H1 (cell line): Measurements from ENCODE around the gene BCAS3.

Experiments
- EZH2 ChIP-seq: fragments of 200-600 bp; sonication (generic); IDR thresholded peaks from 2 replicates; pipeline ENCODE4 v1.7.1; 2012; ENCODE audit warnings: low read depth, mild to moderate bottlenecking, moderate library complexity, low read length, inconsistent platforms; ENCODE audit not compliant: severe bottlenecking
- GABPA ChIP-seq: IDR thresholded peaks from 2 replicates; pipeline ENCODE4 v1.6.1; 2011; ENCODE audit warnings: mild to moderate bottlenecking, low read length, moderate library complexity, borderline replicate concordance; ENCODE audit not compliant: insufficient read depth
- JUN ChIP-seq: IDR thresholded peaks from 2 replicates; pipeline ENCODE4 v1.6.1; 2011; ENCODE audit warnings: low read depth, mild to moderate bottlenecking, improper control_type of control experiment, low read length
- POLR2AphosphoS5 ChIP-seq: IDR thresholded peaks from 2 replicates; pipeline ENCODE4 v1.6.1; 2011; ENCODE audit warnings: low read depth, low read length
- SP1 ChIP-seq: IDR thresholded peaks from 2 replicates; pipeline ENCODE4 v1.6.1; 2011; ENCODE audit warnings: low read depth, low read length
- SRF ChIP-seq: IDR thresholded peaks from 2 replicates; pipeline ENCODE4 v1.6.1; 2011; ENCODE audit warnings: mild to moderate bottlenecking, low read depth, low read length, moderate library complexity
- TF ChIP-seq, protein P1 (sequence below), 3 experiments: IDR thresholded peaks; 1 replicate in 2 of 3; 2 replicates in 1 of 3; pipeline versions ENCODE4 v1.5.1 to v1.6.1; 2011; ENCODE audit warnings: low read length in 3 of 3, mild to moderate bottlenecking in 3 of 3, inconsistent platforms in 2 of 3, low read depth in 1 of 3, moderate library complexity in 1 of 3; ENCODE audit not compliant: insufficient read depth in 1 of 3; ENCODE audit errors: control extremely low read depth in 1 of 3

DNA sequence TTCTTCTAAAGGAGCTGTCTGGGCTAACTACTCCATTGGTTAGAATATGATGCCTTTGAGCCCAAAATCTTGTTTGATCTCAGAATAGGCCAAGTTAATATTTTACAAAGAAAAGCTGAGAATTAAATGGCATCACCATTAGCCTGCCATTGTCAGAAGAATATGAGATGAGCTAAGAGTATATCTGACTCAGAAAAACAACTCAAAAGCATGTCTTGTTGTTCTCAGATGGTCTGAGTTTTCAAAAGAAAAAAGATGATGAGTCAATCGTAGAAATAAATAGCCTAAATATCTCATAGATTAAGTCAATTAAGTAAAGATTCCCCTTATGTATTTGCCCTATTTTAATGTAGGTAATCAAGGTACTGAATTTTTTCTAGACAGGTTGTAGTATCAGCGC is 524.9 kb downstream of the BCAS3 start:
- TF ChIP-seq POLR2AphosphoS5 (no peak), SP1 (no peak), GABPA (no peak), SRF (no peak), JUN (no peak), EZH2 (no peak)
- TF ChIP-seq, protein P1, sequence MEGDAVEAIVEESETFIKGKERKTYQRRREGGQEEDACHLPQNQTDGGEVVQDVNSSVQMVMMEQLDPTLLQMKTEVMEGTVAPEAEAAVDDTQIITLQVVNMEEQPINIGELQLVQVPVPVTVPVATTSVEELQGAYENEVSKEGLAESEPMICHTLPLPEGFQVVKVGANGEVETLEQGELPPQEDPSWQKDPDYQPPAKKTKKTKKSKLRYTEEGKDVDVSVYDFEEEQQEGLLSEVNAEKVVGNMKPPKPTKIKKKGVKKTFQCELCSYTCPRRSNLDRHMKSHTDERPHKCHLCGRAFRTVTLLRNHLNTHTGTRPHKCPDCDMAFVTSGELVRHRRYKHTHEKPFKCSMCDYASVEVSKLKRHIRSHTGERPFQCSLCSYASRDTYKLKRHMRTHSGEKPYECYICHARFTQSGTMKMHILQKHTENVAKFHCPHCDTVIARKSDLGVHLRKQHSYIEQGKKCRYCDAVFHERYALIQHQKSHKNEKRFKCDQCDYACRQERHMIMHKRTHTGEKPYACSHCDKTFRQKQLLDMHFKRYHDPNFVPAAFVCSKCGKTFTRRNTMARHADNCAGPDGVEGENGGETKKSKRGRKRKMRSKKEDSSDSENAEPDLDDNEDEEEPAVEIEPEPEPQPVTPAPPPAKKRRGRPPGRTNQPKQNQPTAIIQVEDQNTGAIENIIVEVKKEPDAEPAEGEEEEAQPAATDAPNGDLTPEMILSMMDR (IDR thresholded peaks at IDR 0.05; ENCODE audit: control extremely low read depth in 1 of 3, insufficient read depth in 1 of 3, low read depth in 1 of 3, low read length in 3 of 3) = no peak
